Lower leg skin (tissue), 4 donors: ENCODE results near the gene TMEM138. TPM values are rescaled to one million over a fixed set of nuclear protein-coding genes. Genes with fewer than 3 reads are reported as not detected.

Source experiments
- DNase-seq, 2 donors: peaks; one replicate each; pipeline ENCODE4 v3.0.0-alpha.2; 2019; ENCODE audit warnings: low spot score in 2 of 2
- H3K4me3 ChIP-seq: fragments of 200-600 bp; sonication (generic); 2 replicates; pipeline ENCODE4 v1.5.1; 2017; ENCODE audit warnings: mild to moderate bottlenecking, low read depth; ENCODE audit not compliant: poor library complexity, severe bottlenecking
- POLR2A ChIP-seq, 2 donors: fragments of 450-650 bp; IDR thresholded peaks; one replicate each; pipeline ENCODE4 v1.6.1; 2016 to 2017; ENCODE audit warnings: antibody characterized with exemption in 2 of 2, mild to moderate bottlenecking in 1 of 2, moderate library complexity in 1 of 2
- WGBS, 2 donors: methylation state at CpG; one replicate each; pipeline ENCODE4 v1.1.5; 2018; 5-methylcytosine and 5-hydroxymethylcytosine counted together
- intact Hi-C: fragments of 100-400 bp; cut with DNase I; formaldehyde crosslinking; loops from one replicate; pipeline ENCODE4 v1.15.0; 2023; ENCODE audit warnings: low total_unique reads
- total RNA-seq, 4 donors: library from RNA; depleted of rRNA; stranded (reverse); fragments of >200 nt; gene quantifications; one replicate each; pipeline ENCODE4 v1.1.0, GENCODE V29; 2016
- TF ChIP-seq, protein P1 (sequence below), 3 donors: fragments of 450-650 bp; IDR thresholded peaks; one replicate each; pipeline ENCODE4 v1.5.1; 2016; ENCODE audit warnings: antibody characterized with exemption in 3 of 3, mild to moderate bottlenecking in 3 of 3, moderate library complexity in 2 of 3

TMEM138 gene
- total RNA-seq, 4 donors from 2014 or later = 12.7 to 47.2 (median 18.1) TPM

DNA sequence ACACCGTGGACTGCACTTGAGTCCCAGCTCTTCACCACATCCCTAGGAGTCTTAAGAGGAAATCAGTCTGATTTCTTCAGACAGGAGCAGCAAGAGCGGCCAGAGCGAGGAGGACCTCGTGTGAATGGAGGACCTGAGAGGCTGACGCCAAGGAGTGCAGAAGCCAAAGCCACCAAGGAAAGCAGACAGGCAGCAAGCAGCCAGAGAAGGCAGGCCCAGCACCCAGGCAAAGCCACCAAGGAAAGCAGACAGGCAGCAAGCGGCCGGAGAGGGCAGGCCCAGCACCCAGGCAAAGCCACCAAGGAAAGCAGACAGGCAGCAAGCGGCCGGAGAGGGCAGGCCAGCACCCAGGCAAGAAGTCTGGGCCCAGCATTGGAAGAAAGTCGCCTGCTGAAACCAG lies 12.3 kb upstream of the TMEM138 start:
- H3K4me3 ChIP-seq = no peak overlapping the region
- DNase-seq = no peak
- whole genome bisulfite sequencing, 2 donors = 90 to 91% methylated on average over 10 of the region's 10 CpGs
- intact Hi-C loops = no loop called here
- TF ChIP-seq POLR2A (IDR thresholded peaks at IDR 0.05) = no peak
- TF ChIP-seq, protein P1, sequence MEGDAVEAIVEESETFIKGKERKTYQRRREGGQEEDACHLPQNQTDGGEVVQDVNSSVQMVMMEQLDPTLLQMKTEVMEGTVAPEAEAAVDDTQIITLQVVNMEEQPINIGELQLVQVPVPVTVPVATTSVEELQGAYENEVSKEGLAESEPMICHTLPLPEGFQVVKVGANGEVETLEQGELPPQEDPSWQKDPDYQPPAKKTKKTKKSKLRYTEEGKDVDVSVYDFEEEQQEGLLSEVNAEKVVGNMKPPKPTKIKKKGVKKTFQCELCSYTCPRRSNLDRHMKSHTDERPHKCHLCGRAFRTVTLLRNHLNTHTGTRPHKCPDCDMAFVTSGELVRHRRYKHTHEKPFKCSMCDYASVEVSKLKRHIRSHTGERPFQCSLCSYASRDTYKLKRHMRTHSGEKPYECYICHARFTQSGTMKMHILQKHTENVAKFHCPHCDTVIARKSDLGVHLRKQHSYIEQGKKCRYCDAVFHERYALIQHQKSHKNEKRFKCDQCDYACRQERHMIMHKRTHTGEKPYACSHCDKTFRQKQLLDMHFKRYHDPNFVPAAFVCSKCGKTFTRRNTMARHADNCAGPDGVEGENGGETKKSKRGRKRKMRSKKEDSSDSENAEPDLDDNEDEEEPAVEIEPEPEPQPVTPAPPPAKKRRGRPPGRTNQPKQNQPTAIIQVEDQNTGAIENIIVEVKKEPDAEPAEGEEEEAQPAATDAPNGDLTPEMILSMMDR (IDR thresholded peaks at IDR 0.05) = no peak

DNA sequence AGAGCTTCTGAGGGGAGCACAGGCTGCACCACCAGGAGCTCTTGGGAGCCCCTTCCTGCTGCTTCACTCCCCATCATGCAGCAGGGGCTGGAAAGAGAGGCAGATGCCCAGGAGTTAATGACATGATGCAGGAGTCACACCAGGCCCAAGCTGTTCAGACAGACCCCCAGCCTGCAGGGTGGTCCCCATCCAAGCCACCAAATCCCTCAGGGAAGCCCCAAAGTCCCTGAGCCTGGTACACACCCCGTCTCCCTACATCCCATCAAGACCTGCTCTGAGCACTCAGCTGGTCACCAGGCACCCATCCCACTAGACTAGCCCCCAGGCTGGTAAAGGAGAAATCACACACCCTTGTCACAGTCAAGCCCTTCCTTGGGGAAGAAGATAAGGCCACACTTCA lies 11.8 kb upstream of the TMEM138 start:
- no peak for DNase-seq
- WGBS, 2 donors = 78 to 80% methylated on average over 1 of the region's 1 CpG
- intact Hi-C loops = no loop called here
- no peak for TF ChIP-seq POLR2A (IDR thresholded peaks at IDR 0.05)
- TF ChIP-seq, protein P1 (IDR thresholded peaks at IDR 0.05) = no peak
- no peak overlapping the region for H3K4me3 ChIP-seq

DNA sequence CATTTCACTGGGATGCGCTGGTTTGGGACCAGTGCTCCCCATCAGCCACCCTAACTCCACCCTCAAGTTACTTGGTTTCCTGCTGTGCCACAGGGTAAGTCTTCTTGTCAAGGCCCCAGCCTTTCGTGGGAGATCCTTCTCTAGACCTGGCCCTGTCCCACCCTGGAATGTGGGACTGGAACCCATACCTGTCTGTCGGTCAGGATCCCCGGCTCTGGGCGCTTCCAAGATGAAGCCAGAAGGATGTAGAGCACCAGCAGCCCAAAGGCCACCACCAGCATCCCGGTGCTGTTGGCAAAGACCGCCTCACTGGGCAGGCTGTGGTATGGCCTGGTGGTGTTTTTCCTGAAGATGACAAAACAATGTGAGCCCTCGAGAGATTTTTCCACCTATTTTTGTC lies 11.4 kb upstream of the TMEM138 start:
- DNase-seq = no peak
- intact Hi-C loops = no loop called here
- no peak for TF ChIP-seq POLR2A (IDR thresholded peaks at IDR 0.05)
- TF ChIP-seq, protein P1 (IDR thresholded peaks at IDR 0.05) = no peak
- WGBS, 2 donors = 93 to 96% methylated on average over 8 of the region's 8 CpGs
- H3K4me3 ChIP-seq = no peak overlapping the region

DNA sequence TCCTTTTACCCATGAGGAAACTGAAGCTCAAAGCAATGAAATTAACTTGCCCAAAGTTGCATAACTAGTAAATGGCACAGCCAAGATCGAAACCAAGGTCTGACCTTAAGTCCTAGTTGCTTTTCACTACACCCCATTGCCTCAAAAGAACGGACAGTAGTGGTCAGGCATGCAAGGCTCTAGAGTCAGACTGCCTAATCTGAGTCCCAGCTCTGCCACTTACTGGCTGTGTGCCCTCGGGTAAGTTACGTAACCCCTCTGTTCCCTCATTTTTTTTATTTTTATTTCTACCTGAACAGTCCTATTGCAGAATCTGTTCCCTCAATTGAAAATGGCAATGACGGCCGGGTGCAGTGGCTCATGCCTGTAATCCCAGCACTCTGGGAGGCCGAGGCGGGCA lies 10.1 kb upstream of the TMEM138 start:
- 83 to 85% methylated on average over 8 of the region's 8 CpGs for WGBS, 2 donors
- TF ChIP-seq POLR2A (IDR thresholded peaks at IDR 0.05) = no peak
- TF ChIP-seq, protein P1 (IDR thresholded peaks at IDR 0.05) = no peak
- intact Hi-C loops = no loop called here
- DNase-seq = no peak
- no peak overlapping the region for H3K4me3 ChIP-seq

DNA sequence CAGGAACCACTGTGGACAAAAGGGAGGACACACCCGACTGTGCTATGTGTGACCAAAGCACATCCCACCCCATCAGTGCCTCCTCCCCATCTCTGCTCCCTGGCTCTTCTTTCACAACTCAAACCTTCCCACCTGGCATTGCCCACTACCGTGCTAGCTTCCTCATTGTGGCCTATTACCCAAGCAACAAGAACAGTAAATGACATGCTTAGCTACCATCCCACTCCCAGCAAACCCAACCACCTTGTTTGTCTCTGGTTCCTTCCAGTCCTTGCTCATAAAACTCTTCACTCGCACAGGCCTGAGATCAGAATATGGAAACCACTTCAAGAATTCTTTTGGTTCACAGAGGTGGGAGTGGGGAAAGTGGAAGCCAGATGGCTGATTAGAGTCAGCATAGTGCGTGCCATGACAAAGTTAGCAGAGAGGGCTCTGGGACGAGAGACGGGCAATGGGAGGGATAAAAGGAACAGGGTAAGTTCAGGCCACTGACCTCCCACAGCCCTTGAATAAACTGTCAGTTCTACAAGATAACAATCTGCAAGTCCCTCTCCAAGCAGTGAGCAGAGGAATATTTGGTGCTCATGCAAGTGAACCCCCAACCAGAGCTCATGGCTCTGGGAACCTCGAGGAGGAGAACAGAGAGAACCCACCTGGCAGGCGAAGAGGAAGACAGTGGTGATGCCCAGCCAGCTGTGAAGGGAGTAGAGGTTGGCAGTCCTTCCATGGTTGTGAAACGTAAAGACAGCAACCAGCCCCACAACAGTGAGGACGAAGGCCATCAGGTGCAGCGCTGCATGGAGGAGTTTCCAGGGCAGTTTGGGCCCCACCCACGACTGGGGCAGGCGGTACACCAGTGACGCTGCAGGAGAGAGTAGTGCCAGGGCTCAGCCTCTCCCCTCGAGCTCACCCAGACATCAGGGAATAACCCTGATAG lies 8.8 kb upstream of the TMEM138 start:
- H3K4me3 ChIP-seq = no peak overlapping the region
- TF ChIP-seq, protein P1 (IDR thresholded peaks at IDR 0.05) = no peak
- TF ChIP-seq POLR2A (IDR thresholded peaks at IDR 0.05) = no peak
- WGBS, 2 donors = 68 to 72% methylated on average over 15 of the region's 15 CpGs
- intact Hi-C loops = no loop called here
- DNase-seq = no peak
